K562 (cell line): Measurements from ENCODE around the gene PTPRU. TPM values are rescaled to one million over a fixed set of nuclear protein-coding genes. Genes with fewer than 3 reads are reported as not detected.
A peak's percentile ranks its signal among the peaks of the same experiment; 100 is the strongest.

Source experiments
- ATF7 ChIP-seq: fragments of 450-650 bp; IDR thresholded peaks from 2 replicates; pipeline ENCODE4 v1.7.1; 2014; ENCODE audit warnings: mild to moderate bottlenecking, moderate library complexity
- CEBPG ChIP-seq, 3 experiments: fragments of 200-800 bp in 1 of 3; sonication (Bioruptor generic) in 1 of 3; sonication (generic) in 1 of 3; formaldehyde crosslinking in 1 of 3; IDR thresholded peaks in 2 of 3; conservative IDR thresholded peaks in 1 of 3; 2 replicates each; pipeline versions ENCODE4 v1.6.1 to v1.8.0; 2016 to 2022; ENCODE audit warnings: missing compliant biosample characterization in 2 of 3, missing genetic modification characterization in 2 of 3, mild to moderate bottlenecking in 1 of 3, missing genetic modification reagents in 1 of 3
- CEBPZ ChIP-seq: fragments of 150-350 bp; IDR thresholded peaks from 2 replicates; pipeline ENCODE4 v1.6.1; 2014; ENCODE audit warnings: low read depth, mild to moderate bottlenecking, low read length, borderline replicate concordance
- ESRRA ChIP-seq: fragments of 450-650 bp; IDR thresholded peaks from 2 replicates; pipeline ENCODE4 v1.6.1; 2014; ENCODE audit warnings: low read depth, mild to moderate bottlenecking, moderate library complexity, borderline replicate concordance
- MEF2D ChIP-seq: conservative IDR thresholded peaks from 2 replicates; pipeline ENCODE4 v1.6.1; 2016; ENCODE audit warnings: low read depth, missing genetic modification characterization, missing compliant biosample characterization
- PRDM10 ChIP-seq: fragments of 450-650 bp; IDR thresholded peaks from 2 replicates; pipeline ENCODE4 v1.6.1; 2018; ENCODE audit not compliant: partially characterized antibody
- SMC3 ChIP-seq: conservative IDR thresholded peaks from 2 replicates; pipeline ENCODE4 v1.6.1; 2011; ENCODE audit warnings: low read depth, low read length, improper control_type of control experiment; ENCODE audit not compliant: insufficient read depth
- SPI1 ChIP-seq: IDR thresholded peaks from 2 replicates; pipeline ENCODE4 v1.6.1; 2011; ENCODE audit warnings: low read depth, low read length, control low read depth, borderline replicate concordance
- TAF1 ChIP-seq: IDR thresholded peaks from 2 replicates; pipeline ENCODE4 v1.6.1; 2011; ENCODE audit warnings: mild to moderate bottlenecking, low read length, moderate library complexity; ENCODE audit not compliant: insufficient read depth, control insufficient read depth, severe bottlenecking; ENCODE audit errors: extremely low read depth
- TFE3 ChIP-seq: fragments of 450-650 bp; formaldehyde crosslinking; IDR thresholded peaks from 2 replicates; pipeline ENCODE4 v1.4.0; 2020; ENCODE audit warnings: mild to moderate bottlenecking, mixed read lengths
- WHSC1 ChIP-seq: IDR thresholded peaks from one replicate; pipeline ENCODE4 v1.6.1; 2012; ENCODE audit warnings: low read length, control low read depth, inconsistent platforms
- ZC3H8 ChIP-seq: fragments of 450-650 bp; IDR thresholded peaks from 2 replicates; pipeline ENCODE4 v1.6.1; 2017
- ZNF57 ChIP-seq: fragments of 450-650 bp; formaldehyde crosslinking; IDR thresholded peaks from 2 replicates; pipeline ENCODE4 v1.4.0; 2020; ENCODE audit warnings: mild to moderate bottlenecking, moderate library complexity
- ZNF79 ChIP-seq: fragments of 250-450 bp; sonication (Bioruptor Pico); IDR thresholded peaks from 2 replicates; pipeline ENCODE4 v1.4.0; 2020; ENCODE audit warnings: low read depth, mild to moderate bottlenecking, moderate library complexity
- ZNF830 ChIP-seq: fragments of 250-450 bp; sonication (Bioruptor Pico); IDR thresholded peaks from 2 replicates; pipeline ENCODE4 v1.5.0; 2021; ENCODE audit warnings: mild to moderate bottlenecking
- polyA plus RNA-seq, 8 experiments: library from polyadenylated mRNA; depleted of rRNA in 4 of 8; stranded (reverse) in 5 of 8; unstranded in 3 of 8; fragments of >200 nt; fragmentation: Nextera tagmentation in 2 of 8; fragmentation: Illumina TruSeq in 1 of 8; extraction: Ambion mirVana in 2 of 8; extraction: Trizol in 1 of 8; gene quantifications; 2 replicates each; pipeline versions ENCODE4 v1.2.1 to v1.2.3, GENCODE V29; 2011 to 2014; ENCODE audit warnings: inconsistent platforms in 1 of 8, missing spikeins in 1 of 8
- total RNA-seq, 7 experiments: library from RNA; depleted of rRNA in 6 of 7; stranded (reverse); fragments of >200 nt in 6 of 7; fragmentation: Illumina TruSeq in 2 of 7; extraction: Trizol in 2 of 7; gene quantifications; 2 replicates each; pipeline versions ENCODE4 v1.2.1 to v1.2.3, GENCODE V29; 2011 to 2021; ENCODE audit warnings: low replicate concordance in 1 of 7
- TF ChIP-seq, protein P1 (sequence below), 2 experiments: fragments of 450-650 bp in 1 of 2; sonication (generic) in 1 of 2; formaldehyde crosslinking; conservative IDR thresholded peaks; 2 replicates each; pipeline versions ENCODE4 v1.4.0 to v1.8.1; 2020 to 2022; ENCODE audit warnings: mild to moderate bottlenecking in 1 of 2, missing genetic modification reagents in 1 of 2

PTPRU gene
- total and polyA plus RNA-seq, 9 of the 15 experiments (the other 6 are each of a cell fraction or from before 2014, with no cell fraction given): 0.01 to 2.9 (median 1.0) TPM

GRCh38 chr1:29251164-29252124, 15.1 kb downstream of the PTPRU start (continued):
- TF ChIP-seq, protein P1, sequence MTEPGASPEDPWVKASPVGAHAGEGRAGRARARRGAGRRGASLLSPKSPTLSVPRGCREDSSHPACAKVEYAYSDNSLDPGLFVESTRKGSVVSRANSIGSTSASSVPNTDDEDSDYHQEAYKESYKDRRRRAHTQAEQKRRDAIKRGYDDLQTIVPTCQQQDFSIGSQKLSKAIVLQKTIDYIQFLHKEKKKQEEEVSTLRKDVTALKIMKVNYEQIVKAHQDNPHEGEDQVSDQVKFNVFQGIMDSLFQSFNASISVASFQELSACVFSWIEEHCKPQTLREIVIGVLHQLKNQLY (CRISPR knock-in tag; conservative IDR thresholded peaks at IDR 0.05): no peak
- peak; percentile 76 for TF ChIP-seq ESRRA
- no peak for TF ChIP-seq MEF2D (tag)
- no peak for TF ChIP-seq TFE3 (CRISPR knock-in tag)
- no peak for TF ChIP-seq PRDM10
- TF ChIP-seq ZNF830 (CRISPR knock-in tag): no peak
- TF ChIP-seq ZC3H8: no peak
- no peak for TF ChIP-seq CEBPZ
- TF ChIP-seq TAF1: no peak
- no peak for TF ChIP-seq ATF7
- no peak for TF ChIP-seq WHSC1
- no peak for TF ChIP-seq CEBPG (CRISPR knock-in tag; IDR thresholded peaks at IDR 0.05)
- TF ChIP-seq CEBPG (tag; conservative IDR thresholded peaks at IDR 0.05 in 1 of 2, IDR thresholded peaks at IDR 0.05 in 1 of 2): no peak
- TF ChIP-seq ZNF79: no peak
- TF ChIP-seq SMC3: no peak
- no peak for TF ChIP-seq ZNF57 (CRISPR knock-in tag)
- TF ChIP-seq SPI1: no peak
